BJ (cell line): ENCODE data around the gene RPS6KA2. TPM values are rescaled to one million over a fixed set of nuclear protein-coding genes. Genes with fewer than 3 reads are reported as not detected.

Source experiments
- CTCF ChIA-PET: fragments of 350-600 bp; formaldehyde crosslinking; extraction: SDS; loops from one replicate; lab custom pipeline; 2021; ENCODE audit warnings: antibody characterized with exemption, inconsistent platforms; lab: Yijun Ruan, JAX
- POLR2A ChIA-PET: fragments of 300-600 bp; sonication (Branson Sonifier 250); formaldehyde crosslinking; extraction: SDS; loops from one replicate; lab custom pipeline; 2021; ENCODE audit warnings: antibody characterized with exemption; lab: Charles Lee
- DNase-seq: peaks from one replicate; pipeline ENCODE4 v3.0.0-alpha.2; 2011; ENCODE audit warnings: low read depth
- H3K27me3 ChIP-seq: 2 replicates; pipeline ENCODE4 v1.6.0; 2011; ENCODE audit warnings: low read length; ENCODE audit not compliant: control insufficient read depth, insufficient read depth
- H3K36me3 ChIP-seq: 2 replicates; pipeline ENCODE4 v1.5.1; 2011; ENCODE audit warnings: low read length; ENCODE audit not compliant: control insufficient read depth, insufficient read depth
- H3K4me3 ChIP-seq: 2 replicates; pipeline ENCODE4 v1.5.1; 2011; ENCODE audit warnings: low read depth, mild to moderate bottlenecking, control low read depth, low read length
- CTCF ChIP-seq: IDR thresholded peaks from 2 replicates; pipeline ENCODE4 v1.5.1; 2011; ENCODE audit warnings: low read depth, mild to moderate bottlenecking, control low read depth, inconsistent platforms, low read length, moderate library complexity; ENCODE audit not compliant: insufficient read depth
- polyA plus RNA-seq: library from polyadenylated mRNA; depleted of rRNA; stranded (reverse); fragments of >200 nt; gene quantifications from 2 replicates; pipeline ENCODE4 v1.2.3, GENCODE V29; 2011

RPS6KA2 gene
- polyA plus RNA-seq, 1 experiment = 80.8 TPM

- TF ChIP-seq CTCF = no peak
- DNase-seq = no peak
- H3K27me3 ChIP-seq = peaks cover 2% of the 10 kb centered on the region; the same call in 1 of the 2 replicates
- no peaks in the 10 kb centered on the region for H3K36me3 ChIP-seq
- ChIA-PET POLR2A (no interaction called here), CTCF (no interaction called here)
- no peak overlapping the region for H3K4me3 ChIP-seq
Observed at GRCh38 chr6:166650047-166650446, 23.0 kb upstream of the RPS6KA2 start.

DNA sequence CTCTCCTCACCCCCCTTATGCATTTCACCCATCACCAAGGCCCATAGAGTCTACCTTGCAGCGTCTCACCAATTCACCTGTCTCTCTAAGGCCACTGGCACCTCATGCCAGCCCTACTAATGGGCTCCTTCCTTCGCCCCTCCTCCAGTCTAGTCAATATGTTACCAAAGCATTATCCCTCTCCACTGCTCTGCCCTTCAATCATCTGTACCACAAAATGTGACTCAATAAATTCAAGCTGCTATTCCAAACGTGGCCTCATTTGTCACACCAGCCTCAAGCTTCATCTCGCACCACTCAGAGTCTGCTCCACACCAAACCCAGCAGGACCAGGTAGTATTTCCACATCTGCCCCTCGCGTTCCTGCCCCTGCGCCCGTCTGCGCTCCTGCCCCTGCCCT lies 21.8 kb upstream of the RPS6KA2 start:
- no peak for TF ChIP-seq CTCF
- CTCF ChIA-PET = no interaction called here
- Histone ChIP-seq H3K4me3 (no peak overlapping the region), H3K36me3 (no peaks in the 10 kb centered on the region), H3K27me3 (peaks cover 2% of the 10 kb centered on the region; the same call in 1 of the 2 replicates)
- no peak for DNase-seq
- POLR2A ChIA-PET = no interaction called here

GRCh38 chr6:166647896-166648295 lies 20.8 kb upstream of the RPS6KA2 start:
- Histone ChIP-seq H3K36me3 (no peaks in the 10 kb centered on the region), H3K4me3 (no peak overlapping the region), H3K27me3 (peaks cover 2% of the 10 kb centered on the region; the same call in 1 of the 2 replicates)
- no peak for TF ChIP-seq CTCF
- no peak for DNase-seq
- ChIA-PET POLR2A (no interaction called here), CTCF (no interaction called here)

GRCh38 chr6:166646716-166647115 lies 19.7 kb upstream of the RPS6KA2 start:
- Histone ChIP-seq H3K27me3 (no peaks in the 10 kb centered on the region; the same call in none of the 2 replicates), H3K4me3 (no peak overlapping the region), H3K36me3 (no peaks in the 10 kb centered on the region)
- no peak for TF ChIP-seq CTCF
- DNase-seq = no peak
- CTCF ChIA-PET = no interaction called here
- POLR2A ChIA-PET = no interaction called here

- no peak for TF ChIP-seq CTCF
- DNase-seq = no peak
- no peaks in the 10 kb centered on the region for H3K36me3 ChIP-seq
- no peak overlapping the region for H3K4me3 ChIP-seq
- POLR2A ChIA-PET = no interaction called here
- H3K27me3 ChIP-seq = no peaks in the 10 kb centered on the region; the same call in none of the 2 replicates
- CTCF ChIA-PET = no interaction called here
Observed at GRCh38 chr6:166645896-166646295, 18.8 kb upstream of the RPS6KA2 start.
